SU-DHL-6 (cell line): ENCODE measurements around the gene SRGN.

Experiments
- H2AFZ ChIP-seq: fragments of 200-600 bp; sonication (generic); 2 replicates; pipeline ENCODE4 v1.6.1; 2014; ENCODE audit warnings: low read depth, mild to moderate bottlenecking, moderate library complexity, mixed read lengths, antibody characterized with exemption, low read length; ENCODE audit not compliant: severe bottlenecking
- H3F3A ChIP-seq: fragments of 200-600 bp; shearing (Covaris generic); 2 replicates; pipeline ENCODE4 v1.6.0; 2016; ENCODE audit warnings: antibody characterized with exemption, mild to moderate bottlenecking; ENCODE audit not compliant: insufficient read depth
- H3K27ac ChIP-seq: fragments of 200-600 bp; sonication (generic); 2 replicates; pipeline ENCODE4 v1.5.1; 2016; ENCODE audit warnings: low read depth, mild to moderate bottlenecking, low read length, moderate library complexity, mixed read lengths
- H3K27me3 ChIP-seq: fragments of 200-600 bp; sonication (generic), shearing (Covaris generic); 2 replicates; pipeline ENCODE4 v1.6.0; 2014; ENCODE audit warnings: mild to moderate bottlenecking, low read length
- H3K36me3 ChIP-seq: fragments of 200-600 bp; sonication (generic); 2 replicates; pipeline ENCODE4 v1.6.1; 2014; ENCODE audit warnings: mild to moderate bottlenecking, low read length, mixed read lengths
- H3K4me2 ChIP-seq: fragments of 300-600, 200-600 bp; shearing (Covaris generic), sonication (generic); 2 replicates; pipeline ENCODE4 v1.6.0; 2014; ENCODE audit warnings: low read length, low read depth, mild to moderate bottlenecking; ENCODE audit not compliant: poor library complexity, severe bottlenecking
- H3K4me3 ChIP-seq: fragments of 200-600 bp; sonication (generic); 2 replicates; pipeline ENCODE4 v1.5.1; 2014; ENCODE audit warnings: antibody characterized with exemption, low read length, mild to moderate bottlenecking, mixed read lengths; ENCODE audit not compliant: insufficient read depth, poor library complexity, severe bottlenecking
- H3K79me2 ChIP-seq: fragments of 200-600 bp; sonication (generic); 2 replicates; pipeline ENCODE4 v1.6.1; 2014; ENCODE audit warnings: mild to moderate bottlenecking, low read length, moderate library complexity; ENCODE audit not compliant: insufficient read depth
- H3K9ac ChIP-seq: fragments of 200-600 bp; sonication (generic); 2 replicates; pipeline ENCODE4 v1.7.0; 2014; ENCODE audit warnings: mild to moderate bottlenecking, low read length
- H3K9me2 ChIP-seq: fragments of 200-600 bp; sonication (generic); replicated peaks from 2 replicates; pipeline ENCODE4 v1.6.1; 2014; ENCODE audit warnings: low read length; ENCODE audit not compliant: insufficient read depth
- H3K9me3 ChIP-seq: fragments of 200-600 bp; sonication (generic); 2 replicates; pipeline ENCODE4 v1.6.1; 2014; ENCODE audit warnings: low read length, mixed read lengths; ENCODE audit not compliant: insufficient read depth
- H4K20me1 ChIP-seq: fragments of 200-600 bp; sonication (generic); 2 replicates; pipeline ENCODE4 v1.6.1; 2014; ENCODE audit warnings: low read depth, mild to moderate bottlenecking, antibody characterized with exemption, low read length, moderate library complexity, mixed read lengths
- CTCF ChIP-seq: fragments of 200-600 bp; sonication (generic); IDR thresholded peaks from one replicate; pipeline ENCODE4 v1.5.1; 2017; ENCODE audit warnings: antibody characterized with exemption, mild to moderate bottlenecking, low read length, moderate library complexity; ENCODE audit not compliant: insufficient read depth, poor library complexity, severe bottlenecking
- EZH2phosphoT487 ChIP-seq: fragments of 200-600 bp; sonication (generic), shearing (Covaris generic); conservative IDR thresholded peaks from 2 replicates; pipeline ENCODE4 v1.6.1; 2018; ENCODE audit warnings: mild to moderate bottlenecking, antibody characterized with exemption, low read length, moderate library complexity, mixed read lengths

The SRGN gene

GRCh38 chr10:69145329-69145728 lies 57.4 kb downstream of the SRGN start:
- H4K20me1 ChIP-seq = no peaks in the 10 kb centered on the region; the same call in 1 of the 2 replicates
- no peaks in the 10 kb centered on the region for H3K9me3 ChIP-seq
- peaks cover 63% of the 10 kb centered on the region for H3K79me2 ChIP-seq
- H3K36me3 ChIP-seq = no peaks in the 10 kb centered on the region
- no peaks in the 10 kb centered on the region for H3F3A ChIP-seq
- H3K9me2 ChIP-seq = no peaks in the 10 kb centered on the region
- no peak overlapping the region for H3K4me3 ChIP-seq
- no peak overlapping the region for H3K4me2 ChIP-seq
- H3K27ac ChIP-seq = no peak overlapping the region
- no peak overlapping the region for H3K9ac ChIP-seq
- no peak overlapping the region for H2AFZ ChIP-seq
- TF ChIP-seq EZH2phosphoT487 (no peak), CTCF (no peak)
- no peaks in the 10 kb centered on the region for H3K27me3 ChIP-seq

- TF ChIP-seq CTCF (no peak), EZH2phosphoT487 (no peak)
- H3F3A ChIP-seq = no peaks in the 10 kb centered on the region
- no peak overlapping the region for H3K27ac ChIP-seq
- no peak overlapping the region for H3K4me3 ChIP-seq
- no peaks in the 10 kb centered on the region for H3K36me3 ChIP-seq
- peaks cover 58% of the 10 kb centered on the region for H3K79me2 ChIP-seq
- no peak overlapping the region for H3K9ac ChIP-seq
- H3K4me2 ChIP-seq = no peak overlapping the region
- no peak overlapping the region for H2AFZ ChIP-seq
- H3K27me3 ChIP-seq = no peaks in the 10 kb centered on the region
- H3K9me3 ChIP-seq = no peaks in the 10 kb centered on the region
- H3K9me2 ChIP-seq = no peaks in the 10 kb centered on the region
- H4K20me1 ChIP-seq = no peaks in the 10 kb centered on the region; the same call in 1 of the 2 replicates
These were observed 58.0 kb downstream of the SRGN start for GRCh38 chr10:69145864-69146263.

GRCh38 chr10:69146759-69147158 lies 58.9 kb downstream of the SRGN start:
- H3K4me2 ChIP-seq = no peak overlapping the region
- no peaks in the 10 kb centered on the region for H3K36me3 ChIP-seq
- H4K20me1 ChIP-seq = no peaks in the 10 kb centered on the region; the same call in 1 of the 2 replicates
- no peaks in the 10 kb centered on the region for H3K27me3 ChIP-seq
- no peak overlapping the region for H3K27ac ChIP-seq
- no peaks in the 10 kb centered on the region for H3F3A ChIP-seq
- H3K9me3 ChIP-seq = no peaks in the 10 kb centered on the region
- peaks cover 54% of the 10 kb centered on the region for H3K79me2 ChIP-seq
- TF ChIP-seq CTCF (no peak), EZH2phosphoT487 (no peak)
- H3K9me2 ChIP-seq = no peaks in the 10 kb centered on the region
- H2AFZ ChIP-seq = no peak overlapping the region
- H3K9ac ChIP-seq = no peak overlapping the region
- no peak overlapping the region for H3K4me3 ChIP-seq

- no peak overlapping the region for H3K4me3 ChIP-seq
- H2AFZ ChIP-seq = no peak overlapping the region
- no peaks in the 10 kb centered on the region for H3K9me3 ChIP-seq
- no peaks in the 10 kb centered on the region for H3K27me3 ChIP-seq
- no peak overlapping the region for H3K27ac ChIP-seq
- H3F3A ChIP-seq = peaks cover 3% of the 10 kb centered on the region; the same call in 1 of the 2 replicates
- H3K36me3 ChIP-seq = no peaks in the 10 kb centered on the region
- no peak overlapping the region for H3K9ac ChIP-seq
- H3K79me2 ChIP-seq = peaks cover 32% of the 10 kb centered on the region
- H3K9me2 ChIP-seq = no peaks in the 10 kb centered on the region
- TF ChIP-seq EZH2phosphoT487 (no peak), CTCF (no peak)
- 0 out of 2 replicates have a peak, but pooled peaks cover 4% of the 10 kb centered on the region for H4K20me1 ChIP-seq
- no peak overlapping the region for H3K4me2 ChIP-seq
These were observed 64.1 kb downstream of the SRGN start for GRCh38 chr10:69151984-69152383.
